H1 (cell line): ENCODE results near the gene CBR4. TPM values are rescaled to one million over a fixed set of nuclear protein-coding genes. Genes with fewer than 3 reads are reported as not detected.

Source experiments
- CTCF ChIA-PET: fragments of 300-600 bp; sonication (Branson Sonifier 250); formaldehyde crosslinking; loops from one replicate; lab custom pipeline; 2021; ENCODE audit not compliant: partially characterized antibody; lab: Charles Lee
- POLR2A ChIA-PET: fragments of 300-600 bp; sonication (Branson Sonifier 250); formaldehyde crosslinking; loops from one replicate; lab custom pipeline; 2021; ENCODE audit warnings: inconsistent platforms; ENCODE audit not compliant: partially characterized antibody; lab: Charles Lee
- DNase-seq, 2 experiments: peaks; one replicate each; pipeline versions ENCODE4 v3.0.0 to v3.0.0-alpha.2; 2010 to 2022; ENCODE audit warnings: low spot score in 2 of 2, low read depth in 1 of 2, mixed read lengths in 1 of 2
- FAIRE-seq: peaks from 2 replicates; lab custom pipeline; 2011; peaks lifted over from hg19 to GRCh38; lab: Jason Lieb, UNC
- H2AFZ ChIP-seq: 2 replicates; pipeline ENCODE4 v1.8.1; 2012; ENCODE audit warnings: low read length, inconsistent platforms
- H2AK5ac ChIP-seq: 2 replicates; pipeline ENCODE4 v1.6.1; 2013; ENCODE audit warnings: low read depth, low read length
- H2BK120ac ChIP-seq: replicated peaks from 2 replicates; pipeline ENCODE3; 2013; ENCODE audit warnings: low read depth, low read length, inconsistent platforms
- H2BK12ac ChIP-seq: 2 replicates; pipeline ENCODE4 v1.6.1; 2013; ENCODE audit warnings: low read depth, low read length
- H2BK15ac ChIP-seq: 2 replicates; pipeline ENCODE4 v1.6.1; 2013; ENCODE audit warnings: low read length
- H2BK20ac ChIP-seq: 2 replicates; pipeline ENCODE4 v1.6.1; 2013; ENCODE audit warnings: low read length
- H2BK5ac ChIP-seq: 2 replicates; pipeline ENCODE4 v1.6.1; 2013; ENCODE audit warnings: low read depth, low read length
- H3K14ac ChIP-seq: 2 replicates; pipeline ENCODE4 v1.6.1; 2013; ENCODE audit warnings: inconsistent platforms; ENCODE audit not compliant: insufficient read length
- H3K18ac ChIP-seq: 2 replicates; pipeline ENCODE4 v1.6.1; 2013; ENCODE audit warnings: low read length; ENCODE audit errors: extremely low read depth
- H3K23ac ChIP-seq: 2 replicates; pipeline ENCODE4 v1.6.1; 2013; ENCODE audit warnings: inconsistent platforms; ENCODE audit not compliant: insufficient read length
- H3K23me2 ChIP-seq: 2 replicates; pipeline ENCODE4 v1.6.1; 2013; ENCODE audit warnings: low read depth, low read length
- H3K27ac ChIP-seq: 2 replicates; pipeline ENCODE4 v1.6.1; 2011; ENCODE audit warnings: low read depth, low read length, inconsistent platforms
- H3K27me3 ChIP-seq, 4 experiments: replicated peaks in 1 of 4; 1 replicate in 1 of 4; 2 replicates in 3 of 4; pipeline versions ENCODE4 v1.6.1 to v1.8.1; 2011 to 2013; ENCODE audit warnings: low read length in 3 of 4, mild to moderate bottlenecking in 3 of 4, inconsistent platforms in 2 of 4, mixed read lengths in 2 of 4, moderate library complexity in 1 of 4; ENCODE audit not compliant: control insufficient read depth in 3 of 4, insufficient read depth in 3 of 4; ENCODE audit errors: extremely low read depth in 1 of 4
- H3K36me3 ChIP-seq, 4 experiments: 2 replicates each; pipeline versions ENCODE4 v1.6.1 to v1.8.1; 2011 to 2013; ENCODE audit warnings: mild to moderate bottlenecking in 4 of 4, low read length in 3 of 4, moderate library complexity in 2 of 4, control low read depth in 1 of 4, inconsistent platforms in 1 of 4; ENCODE audit not compliant: insufficient read depth in 4 of 4, control insufficient read depth in 2 of 4
- H3K4ac ChIP-seq: replicated peaks from 2 replicates; pipeline ENCODE3; 2013; ENCODE audit warnings: low read length, low read depth, mixed read lengths, inconsistent platforms; ENCODE audit not compliant: insufficient read length
- H3K4me1 ChIP-seq, 4 experiments: replicated peaks in 1 of 4; 1 replicate in 1 of 4; 2 replicates in 3 of 4; pipeline versions ENCODE4 v1.6.1 to v1.8.1; 2011 to 2013; ENCODE audit warnings: low read length in 3 of 4, inconsistent platforms in 2 of 4, mixed read lengths in 1 of 4; ENCODE audit not compliant: insufficient read depth in 4 of 4, control insufficient read depth in 3 of 4
- H3K4me2 ChIP-seq, 2 experiments: 2 replicates each; pipeline versions ENCODE4 v1.6.1 to v1.8.1; 2011 to 2013; ENCODE audit warnings: low read depth in 2 of 2, low read length in 2 of 2, control low read depth in 1 of 2, inconsistent platforms in 1 of 2, mild to moderate bottlenecking in 1 of 2; ENCODE audit not compliant: insufficient read depth in 1 of 2
- H3K4me3 ChIP-seq, 4 experiments: fragments of 200-600, 300-600 bp in 1 of 4; sonication (generic), shearing (Covaris generic), sonication (Bioruptor Twin) in 1 of 4; 2 replicates each; pipeline versions ENCODE4 v1.5.1 to v1.8.1; 2011 to 2016; ENCODE audit warnings: low read length in 4 of 4, low read depth in 3 of 4, control low read depth in 2 of 4, inconsistent platforms in 2 of 4, mild to moderate bottlenecking in 2 of 4, mixed read lengths in 1 of 4, moderate library complexity in 1 of 4; ENCODE audit not compliant: insufficient read depth in 2 of 4; ENCODE audit errors: extremely low read depth in 1 of 4
- H3K56ac ChIP-seq: replicated peaks from 2 replicates; pipeline ENCODE3; 2013; ENCODE audit warnings: low read depth, mild to moderate bottlenecking, mixed read lengths, low read length, inconsistent platforms; ENCODE audit not compliant: insufficient read length
- H3K79me1 ChIP-seq: 2 replicates; pipeline ENCODE4 v1.6.1; 2013; ENCODE audit warnings: low read depth, low read length, control low read depth
- H3K79me2 ChIP-seq, 2 experiments: 2 replicates each; pipeline versions ENCODE4 v1.6.1 to v1.8.1; 2012 to 2013; ENCODE audit warnings: low read length in 2 of 2, mild to moderate bottlenecking in 2 of 2, inconsistent platforms in 1 of 2; ENCODE audit not compliant: insufficient read depth in 2 of 2, control insufficient read depth in 1 of 2
- H3K9ac ChIP-seq, 4 experiments: replicated peaks in 1 of 4; 1 replicate in 1 of 4; 2 replicates in 3 of 4; pipeline versions ENCODE4 v1.6.1 to v1.8.1; 2011 to 2013; ENCODE audit warnings: low read depth in 3 of 4, low read length in 3 of 4, control low read depth in 2 of 4, mild to moderate bottlenecking in 2 of 4, moderate library complexity in 2 of 4, inconsistent platforms in 1 of 4; ENCODE audit errors: extremely low read depth in 1 of 4
- H3K9me3 ChIP-seq, 2 experiments: 2 replicates each; pipeline versions ENCODE4 v1.6.1 to v1.8.1; 2012 to 2013; ENCODE audit warnings: mild to moderate bottlenecking in 2 of 2, moderate library complexity in 2 of 2, control low read depth in 1 of 2, inconsistent platforms in 1 of 2, low read depth in 1 of 2, low read length in 1 of 2, mixed read lengths in 1 of 2; ENCODE audit not compliant: insufficient read depth in 2 of 2
- H4K20me1 ChIP-seq, 2 experiments: replicated peaks in 1 of 2; 2 replicates each; pipeline versions ENCODE3 to v1.8.1; 2011 to 2013; ENCODE audit warnings: inconsistent platforms in 2 of 2, low read length in 2 of 2, mild to moderate bottlenecking in 1 of 2; ENCODE audit not compliant: insufficient read depth in 2 of 2, control insufficient read depth in 1 of 2
- H4K5ac ChIP-seq: 2 replicates; pipeline ENCODE4 v1.6.1; 2013; ENCODE audit warnings: low read length, low read depth, mixed read lengths, inconsistent platforms; ENCODE audit not compliant: insufficient read length
- H4K8ac ChIP-seq: 2 replicates; pipeline ENCODE4 v1.8.0; 2013; ENCODE audit warnings: mild to moderate bottlenecking, moderate library complexity, low read length, inconsistent platforms; ENCODE audit not compliant: insufficient read depth; ENCODE audit errors: extremely low read depth
- H4K91ac ChIP-seq: replicated peaks from 2 replicates; pipeline ENCODE3; 2013; ENCODE audit warnings: low read length, mixed read lengths, inconsistent platforms; ENCODE audit not compliant: insufficient read length
- EGR1 ChIP-seq: IDR thresholded peaks from 2 replicates; pipeline ENCODE4 v1.6.1; 2011; ENCODE audit warnings: low read depth, low read length, borderline replicate concordance
- EP300 ChIP-seq, 2 experiments: IDR thresholded peaks; 1 replicate in 1 of 2; 2 replicates in 1 of 2; pipeline ENCODE4 v1.6.1; 2011 to 2012; ENCODE audit warnings: low read depth in 2 of 2, low read length in 2 of 2, mild to moderate bottlenecking in 2 of 2, borderline replicate concordance in 1 of 2, inconsistent platforms in 1 of 2, moderate library complexity in 1 of 2
- POLR2AphosphoS5 ChIP-seq: IDR thresholded peaks from 2 replicates; pipeline ENCODE4 v1.6.1; 2011; ENCODE audit warnings: low read depth, low read length
- RAD21 ChIP-seq, 2 experiments: IDR thresholded peaks in 1 of 2; conservative IDR thresholded peaks in 1 of 2; 2 replicates each; pipeline ENCODE4 v1.6.1; 2011; ENCODE audit warnings: low read depth in 2 of 2, low read length in 2 of 2, improper control_type of control experiment in 1 of 2, inconsistent platforms in 1 of 2, mild to moderate bottlenecking in 1 of 2, moderate library complexity in 1 of 2
- RFX5 ChIP-seq: IDR thresholded peaks from 2 replicates; pipeline ENCODE4 v1.6.1; 2011; ENCODE audit warnings: low read depth, low read length, improper control_type of control experiment, borderline replicate concordance
- SP2 ChIP-seq: IDR thresholded peaks from 2 replicates; pipeline ENCODE4 v1.6.1; 2012; ENCODE audit warnings: mild to moderate bottlenecking, low read length, inconsistent platforms
- SUZ12 ChIP-seq: fragments of 200-600 bp; sonication (generic); IDR thresholded peaks from 2 replicates; pipeline ENCODE4 v1.6.1; 2012; ENCODE audit warnings: mild to moderate bottlenecking, inconsistent platforms, low read length, moderate library complexity, mixed read lengths
- WGBS, 2 experiments: shearing (Covaris generic) in 1 of 2; methylation state at CpG; one replicate each; pipeline versions ENCODE4 v1.1.6 to v1.1.7; 2013 to 2015; ENCODE audit warnings: low lambda C conversion rate in 2 of 2, mixed read lengths in 2 of 2, inconsistent platforms in 1 of 2, low coverage in 1 of 2, missing lambda C conversion rate in 1 of 2; ENCODE audit not compliant: insufficient replicate concordance in 2 of 2, insufficient coverage in 1 of 2, insufficient read length in 1 of 2; ENCODE audit errors: extremely low coverage in 1 of 2, missing lambda C conversion rate in 1 of 2; 5-methylcytosine and 5-hydroxymethylcytosine counted together
- polyA plus RNA-seq, 7 experiments: library from polyadenylated mRNA; depleted of rRNA in 3 of 7; stranded (reverse) in 5 of 7; unstranded in 2 of 7; fragments of >200 nt in 5 of 7; fragments of 200-250 nt in 2 of 7; gene quantifications; 1 replicate in 5 of 7; 2 replicates in 1 of 7; 4 replicates in 1 of 7; pipeline versions ENCODE4 v1.2.1 to v1.2.3, GENCODE V29; 2011 to 2013; ENCODE audit warnings: missing spikeins in 2 of 7, mixed read lengths in 2 of 7
- total RNA-seq: library from RNA; stranded (reverse); fragmentation: NEBNext Ultra II Directional; extraction: Animal tissue kit (Norgen Biotek cat#: 25700); gene quantifications from 2 replicates; pipeline ENCODE4 v1.2.1, GENCODE V29; 2021

Gene CBR4
- total and polyA plus RNA-seq, 2 of the 8 experiments (the other 6 are each of a cell fraction or from before 2014, with no cell fraction given): 8.6 to 29.5 TPM

DNA sequence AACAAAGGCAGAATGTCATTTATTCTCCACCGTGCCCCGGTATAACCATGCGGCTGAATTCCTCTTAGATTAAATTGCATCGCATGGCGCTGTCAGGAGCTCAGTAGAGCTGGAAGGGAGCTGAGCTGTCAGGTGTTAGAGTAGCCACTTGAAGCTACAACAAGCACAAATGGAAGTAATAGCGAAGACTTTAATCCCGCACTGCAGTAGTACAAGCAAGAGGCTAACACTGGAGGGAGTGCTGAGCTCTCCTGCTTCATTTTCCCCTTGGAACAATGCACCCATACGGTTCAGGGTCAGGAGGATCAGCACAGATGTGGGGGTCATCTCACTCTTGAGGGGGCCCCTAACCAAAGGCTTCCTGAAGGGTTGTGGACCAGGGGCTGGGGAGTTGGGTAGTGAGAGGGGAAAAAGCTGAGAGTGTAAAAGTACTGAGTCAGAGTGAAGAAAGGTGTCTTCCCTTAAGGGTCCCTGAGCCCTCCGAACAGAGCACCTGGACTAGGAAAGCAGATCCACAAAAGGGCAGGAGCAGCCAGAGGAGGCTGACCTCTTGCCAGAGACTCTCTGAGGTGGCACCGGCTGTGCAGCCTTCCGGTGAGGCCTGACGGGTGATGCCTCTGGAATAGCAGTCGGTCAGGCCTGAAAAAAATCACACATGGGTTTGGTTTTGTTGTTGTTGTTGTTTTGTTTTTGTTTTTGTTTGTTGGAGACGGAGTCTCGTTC, 36.0 kb upstream of the CBR4 start:
- Histone ChIP-seq H4K91ac (no peak overlapping the region), H3K23ac (no peak overlapping the region), H4K20me1 (no peaks in the 10 kb centered on the region), H2AK5ac (no peak overlapping the region), H2BK20ac (no peak overlapping the region), H4K5ac (no peak overlapping the region), H3K9me3 (no peaks in the 10 kb centered on the region), H2BK120ac (no peak overlapping the region), H3K14ac (no peak overlapping the region), H2AFZ (peak overlapping the region; percentile 54), H3K9ac (no peak overlapping the region), H3K79me1 (no peaks in the 10 kb centered on the region), H3K36me3 (no peaks in the 10 kb centered on the region), H2BK15ac (no peak overlapping the region), H3K4me2 (no peak overlapping the region), H2BK5ac (no peak overlapping the region), H4K8ac (no peak overlapping the region), H3K4me1 (peaks cover 0 to 6% (median 4%) of the 10 kb centered on the region in 4 experiments; a peak in 3 of 7 replicates), H3K56ac (no peak overlapping the region), H3K18ac (peak overlapping the region; percentile 20; the same call in 1 of the 2 replicates), H3K27me3 (no peaks in the 10 kb centered on the region), H3K79me2 (no peaks in the 10 kb centered on the region), H3K4ac (no peak overlapping the region), H3K27ac (no peak overlapping the region), H3K4me3 (no peak overlapping the region), H3K23me2 (no peaks in the 10 kb centered on the region), H2BK12ac (no peak overlapping the region)
- DNase-seq (no peak), FAIRE-seq (peak; percentile 97)
- ChIA-PET POLR2A (interaction anchor here (1.1 kb wide), 1 partner anchor 24 kb away, joined by 3 read pairs; no protein-coding TSS in a partner anchor), CTCF (interaction anchor here (0.6 to 2.9 kb wide), 30 partner anchors 10 to 444 kb away, joined by 3 to 18 read pairs (median 4); partner anchors contain the start of gene CBR4)
- WGBS, 2 experiments: 68% methylated on average over 15 of the region's 15 CpGs; no CpG with 5 or more reads in 1 of the 2 experiments
- TF ChIP-seq EP300 (IDR thresholded peaks at IDR 0.05; ENCODE audit: borderline replicate concordance in 1 of 2, low read depth in 2 of 2, low read length in 2 of 2) (no peak), SUZ12 (no peak), SP2 (no peak), POLR2AphosphoS5 (no peak), RAD21 (IDR thresholded peaks at IDR 0.05 in 1 of 2, conservative IDR thresholded peaks at IDR 0.05 in 1 of 2; ENCODE audit: low read depth in 2 of 2, low read length in 2 of 2) (peak; percentile 73 to 82), EGR1 (no peak), RFX5 (no peak)
